ENCODE data around the gene ANXA6.
"Not testable (repeated sequence)": the region's sequence is repeated elsewhere in the genome, so short reads cannot be mapped to it uniquely, and the experiment has no call there.

The ANXA6 gene

DNA sequence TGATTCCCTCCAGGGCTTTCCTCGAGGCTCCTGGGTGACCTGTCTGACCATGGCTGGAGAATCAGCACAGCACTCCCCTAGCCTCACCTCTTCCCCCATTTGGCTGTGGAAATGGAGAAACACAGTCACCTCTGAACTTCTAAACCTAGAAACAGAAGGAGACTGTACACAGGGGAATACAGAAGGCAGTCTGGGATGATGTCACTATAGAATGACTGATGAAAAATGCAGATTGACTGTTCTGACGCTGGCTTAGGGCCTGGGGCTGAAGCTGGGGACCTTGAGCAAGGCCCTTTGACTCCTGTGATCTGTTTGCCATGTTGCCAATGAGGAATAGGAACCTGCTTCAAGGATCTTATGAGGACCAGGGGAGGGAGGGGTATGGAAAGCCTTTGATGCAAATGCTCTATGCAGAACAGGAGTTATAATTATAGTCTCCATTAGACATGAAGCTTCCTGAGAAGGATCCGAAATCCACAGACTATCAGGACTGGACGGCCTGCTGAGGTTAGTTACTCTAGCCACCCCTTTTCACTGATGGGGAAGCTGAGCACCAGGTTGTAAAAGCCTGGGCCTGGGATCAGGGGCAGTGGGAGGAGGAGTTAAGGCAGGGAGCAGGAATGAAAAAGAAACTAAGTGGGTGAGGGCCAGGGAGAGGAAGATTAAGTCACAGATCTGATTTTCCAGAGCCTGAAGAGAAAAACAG, 24.4 kb upstream of the ANXA6 start:
- no peak overlapping the region for H3K4me3 ChIP-seq (ENCODE audit: control insufficient read depth, low read depth, low read length)
- TF ChIP-seq, protein P1, sequence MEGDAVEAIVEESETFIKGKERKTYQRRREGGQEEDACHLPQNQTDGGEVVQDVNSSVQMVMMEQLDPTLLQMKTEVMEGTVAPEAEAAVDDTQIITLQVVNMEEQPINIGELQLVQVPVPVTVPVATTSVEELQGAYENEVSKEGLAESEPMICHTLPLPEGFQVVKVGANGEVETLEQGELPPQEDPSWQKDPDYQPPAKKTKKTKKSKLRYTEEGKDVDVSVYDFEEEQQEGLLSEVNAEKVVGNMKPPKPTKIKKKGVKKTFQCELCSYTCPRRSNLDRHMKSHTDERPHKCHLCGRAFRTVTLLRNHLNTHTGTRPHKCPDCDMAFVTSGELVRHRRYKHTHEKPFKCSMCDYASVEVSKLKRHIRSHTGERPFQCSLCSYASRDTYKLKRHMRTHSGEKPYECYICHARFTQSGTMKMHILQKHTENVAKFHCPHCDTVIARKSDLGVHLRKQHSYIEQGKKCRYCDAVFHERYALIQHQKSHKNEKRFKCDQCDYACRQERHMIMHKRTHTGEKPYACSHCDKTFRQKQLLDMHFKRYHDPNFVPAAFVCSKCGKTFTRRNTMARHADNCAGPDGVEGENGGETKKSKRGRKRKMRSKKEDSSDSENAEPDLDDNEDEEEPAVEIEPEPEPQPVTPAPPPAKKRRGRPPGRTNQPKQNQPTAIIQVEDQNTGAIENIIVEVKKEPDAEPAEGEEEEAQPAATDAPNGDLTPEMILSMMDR (IDR thresholded peaks at IDR 0.05; ENCODE audit: control insufficient read depth, insufficient read depth, low read depth, low read length, missing control alignments) = no peak
- DNase-seq (ENCODE audit: low read depth) = no peak

DNA sequence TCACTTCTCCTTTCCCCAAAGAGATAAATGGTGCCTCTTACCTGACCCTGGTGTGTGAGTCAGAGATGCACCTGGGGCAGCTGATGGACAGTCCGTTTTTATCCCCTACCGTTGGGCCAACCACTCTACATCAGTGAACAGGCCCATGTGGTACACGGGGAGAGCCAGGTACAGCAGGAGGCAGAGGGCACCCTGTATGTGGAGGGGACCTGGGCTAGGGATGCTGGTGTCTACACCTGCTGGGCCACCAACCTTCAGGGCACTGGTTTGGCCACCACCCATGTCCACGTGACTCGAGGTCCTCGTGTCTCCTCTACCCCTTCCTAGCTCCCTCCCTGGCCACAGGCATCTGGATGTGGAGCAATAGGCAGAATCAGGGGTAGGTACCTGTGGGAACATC, 22.7 kb upstream of the ANXA6 start:
- TF ChIP-seq, protein P1 (IDR thresholded peaks at IDR 0.05; ENCODE audit: control insufficient read depth, insufficient read depth, low read depth, low read length, missing control alignments) = no peak
- DNase-seq (ENCODE audit: low read depth) = no peak
- H3K4me3 ChIP-seq (ENCODE audit: control insufficient read depth, low read depth, low read length) = no peak overlapping the region

DNA sequence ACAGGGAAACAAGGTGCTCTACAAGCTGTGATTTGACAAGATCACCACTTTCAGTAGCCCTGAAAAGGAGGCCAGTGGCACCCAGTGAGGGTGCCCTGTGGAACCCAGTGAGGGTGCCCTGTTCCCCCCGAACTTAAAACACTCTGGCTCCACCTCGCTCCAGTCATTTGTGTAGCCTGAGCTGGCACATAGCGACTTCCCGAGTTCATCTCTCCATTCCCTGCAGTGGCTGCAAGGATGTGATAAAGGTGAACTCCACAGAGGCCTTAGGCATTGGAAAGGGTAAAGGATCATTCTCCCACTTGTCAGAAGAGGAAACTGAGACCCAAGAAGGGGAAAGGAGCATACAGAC, 21.9 kb upstream of the ANXA6 start:
- TF ChIP-seq, protein P1 (IDR thresholded peaks at IDR 0.05; ENCODE audit: control insufficient read depth, insufficient read depth, low read depth, low read length, missing control alignments) = no peak
- no peak overlapping the region for H3K4me3 ChIP-seq (ENCODE audit: control insufficient read depth, low read depth, low read length)
- DNase-seq (ENCODE audit: low read depth) = no peak

DNA sequence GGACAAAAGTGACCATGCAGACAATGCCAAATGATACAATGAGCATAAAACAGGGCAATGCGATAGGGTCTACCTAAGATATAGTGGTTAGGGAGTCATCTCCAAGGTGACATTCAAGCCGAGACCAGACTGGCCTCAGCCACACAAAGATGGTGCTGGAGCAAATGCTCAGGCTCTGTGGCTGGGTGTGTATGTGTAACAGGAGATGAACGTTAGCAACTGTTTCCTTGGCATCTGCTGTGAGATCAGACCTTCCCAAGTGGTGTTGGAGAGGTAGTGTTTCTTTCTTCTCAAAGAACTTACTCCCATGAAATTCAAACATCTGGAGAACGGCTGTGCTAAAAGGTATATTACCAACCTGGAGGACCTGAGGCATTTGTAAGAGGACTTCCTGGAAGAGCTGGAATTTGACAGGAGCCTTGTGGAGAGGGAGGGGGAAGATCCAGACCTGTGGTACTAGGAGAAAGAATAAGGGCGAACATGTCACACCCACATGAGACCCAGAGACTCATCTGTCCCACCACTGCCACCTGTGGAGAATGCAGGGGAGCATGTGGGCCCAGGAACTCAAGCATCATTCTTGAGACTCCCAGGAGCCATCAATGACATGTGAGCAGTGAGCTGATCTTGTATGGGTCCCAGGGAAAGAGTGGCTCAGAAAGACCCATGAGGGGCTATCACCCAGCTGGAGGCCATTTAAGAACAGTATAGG, 21.4 kb upstream of the ANXA6 start:
- H3K4me3 ChIP-seq (ENCODE audit: control insufficient read depth, low read depth, low read length) = no peak overlapping the region
- DNase-seq (ENCODE audit: low read depth) = no peak
- TF ChIP-seq, protein P1 (IDR thresholded peaks at IDR 0.05; ENCODE audit: control insufficient read depth, insufficient read depth, low read depth, low read length, missing control alignments) = no peak

DNA sequence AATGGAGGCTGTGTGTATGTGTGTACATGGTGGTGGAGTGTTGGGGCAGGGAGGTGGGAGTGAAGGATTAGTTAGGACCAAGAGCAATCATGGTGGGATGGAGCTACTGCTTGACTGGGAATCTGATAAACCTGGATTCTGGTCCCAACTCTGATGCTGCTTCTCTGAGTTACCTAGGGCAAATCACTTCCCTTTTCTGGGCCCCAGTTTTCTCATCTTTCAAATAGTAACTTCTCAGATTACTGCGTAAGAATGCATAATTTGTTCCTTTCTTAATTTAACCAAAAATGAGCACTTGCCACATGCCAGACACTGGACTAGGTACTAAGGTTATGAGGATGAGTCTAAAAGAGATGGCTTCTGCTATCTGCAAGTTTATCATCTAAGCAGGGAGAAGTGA, 20.8 kb upstream of the ANXA6 start:
- DNase-seq (ENCODE audit: low read depth) = no peak
- TF ChIP-seq, protein P1 (IDR thresholded peaks at IDR 0.05; ENCODE audit: control insufficient read depth, insufficient read depth, low read depth, low read length, missing control alignments) = no peak
- H3K4me3 ChIP-seq (ENCODE audit: control insufficient read depth, low read depth, low read length) = no peak overlapping the region

DNA sequence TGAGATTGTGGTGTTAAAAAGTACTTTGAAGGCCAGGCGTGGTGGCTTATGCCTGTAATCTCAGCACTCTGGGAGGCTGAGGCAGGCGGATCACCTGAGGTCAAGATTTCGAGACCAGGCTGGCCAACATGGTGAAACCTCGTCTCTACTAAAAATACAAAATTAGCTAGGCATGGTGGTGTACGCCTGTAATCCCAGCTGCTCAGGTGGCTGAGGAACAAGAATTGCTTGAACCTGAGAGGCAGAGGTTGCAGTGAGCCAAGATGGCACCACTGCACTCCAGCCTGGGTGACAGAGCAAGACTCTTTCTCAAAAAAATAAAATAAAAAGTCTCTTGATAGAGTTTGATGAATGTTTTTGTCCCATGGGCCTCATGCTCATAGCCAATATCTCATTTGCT, 18.7 kb upstream of the ANXA6 start:
- not testable (repeated sequence) for H3K4me3 ChIP-seq (ENCODE audit: control insufficient read depth, low read depth, low read length); DNase-seq (ENCODE audit: low read depth)

DNA sequence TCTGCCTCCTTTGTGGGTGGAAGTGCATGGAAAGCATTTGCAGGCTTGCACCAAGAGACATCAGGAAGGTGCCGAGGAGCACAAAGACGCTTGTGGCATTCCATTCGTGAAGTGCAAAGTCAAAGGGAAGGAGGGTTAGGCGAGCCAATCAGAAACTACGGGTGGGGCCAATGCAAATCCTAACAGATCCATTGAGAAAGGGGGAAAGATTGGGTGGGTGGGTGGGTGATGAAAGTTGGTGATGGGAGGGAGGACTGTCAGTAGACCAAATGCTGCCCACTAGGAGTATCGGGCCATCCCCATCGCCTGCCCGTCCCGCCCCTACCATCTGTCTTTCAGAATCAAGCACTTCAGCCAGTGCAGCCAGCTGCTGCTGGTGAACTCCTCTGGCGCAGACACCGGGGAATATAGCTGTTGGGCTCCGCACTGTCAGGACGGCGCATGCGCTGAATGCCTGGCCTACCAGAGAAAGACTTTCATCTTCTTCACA, 17.1 kb upstream of the ANXA6 start:
- DNase-seq (ENCODE audit: low read depth) = no peak
- H3K4me3 ChIP-seq (ENCODE audit: control insufficient read depth, low read depth, low read length) = no peak overlapping the region
- TF ChIP-seq, protein P1 (IDR thresholded peaks at IDR 0.05; ENCODE audit: control insufficient read depth, insufficient read depth, low read depth, low read length, missing control alignments) = no peak
